A549 (cell line): ENCODE measurements around the gene FBXL13.

Source experiments
- POLR2A ChIP-seq: IDR thresholded peaks from 2 replicates; pipeline ENCODE4 v1.6.1; 2012; ENCODE audit warnings: mild to moderate bottlenecking, low read length
- TF ChIP-seq, protein P1 (sequence below): fragments of >200 bp; sonication (Bioruptor Twin); formaldehyde crosslinking; IDR thresholded peaks from 3 replicates; pipeline ENCODE4 v1.5.1; 2016
- TF ChIP-seq, protein P2 (sequence below): fragments of 200-600 bp; sonication (generic); IDR thresholded peaks from 2 replicates; pipeline ENCODE4 v1.6.1; 2016; ENCODE audit warnings: antibody characterized with exemption, mild to moderate bottlenecking, moderate library complexity
- TF ChIP-seq, protein P3 (sequence below): fragments of 450-650 bp; IDR thresholded peaks from 2 replicates; pipeline ENCODE4 v1.6.1; 2014; ENCODE audit warnings: antibody characterized with exemption

DNA sequence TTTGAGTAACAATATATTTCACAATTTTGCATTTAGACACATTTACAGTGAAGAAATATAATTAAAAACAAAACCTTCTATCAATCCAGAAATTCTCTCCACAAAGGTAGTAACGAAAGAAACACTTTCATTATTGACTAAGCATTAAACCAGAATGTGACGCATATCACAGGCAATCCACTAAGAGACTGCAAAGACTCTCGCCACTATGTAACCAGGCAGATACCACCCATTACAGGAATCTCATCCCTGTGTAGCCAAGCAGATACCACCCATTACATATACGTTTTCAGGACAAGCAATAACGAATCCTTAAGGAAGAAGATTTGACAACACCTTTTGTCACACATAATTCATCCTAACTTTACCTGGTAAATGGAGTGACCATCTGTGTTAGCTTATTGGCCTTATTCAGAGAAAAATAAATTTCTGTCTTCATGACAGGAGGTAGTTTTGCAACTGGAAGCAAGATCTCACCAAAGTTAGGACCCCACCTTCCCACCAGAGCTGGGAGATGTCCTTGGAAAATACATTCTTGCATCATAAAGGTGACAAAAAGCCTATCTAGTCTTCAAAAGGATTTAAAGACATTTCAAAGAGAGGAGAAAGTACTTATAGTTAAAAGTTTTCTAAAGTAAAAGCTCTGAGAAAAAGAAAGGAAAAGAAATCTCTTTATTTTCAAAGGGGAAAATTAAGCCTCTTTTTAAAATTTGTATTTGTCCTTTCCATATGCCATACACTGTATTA is 131.0 kb downstream of the FBXL13 start:
- TF ChIP-seq POLR2A = no peak
- TF ChIP-seq, protein P1, sequence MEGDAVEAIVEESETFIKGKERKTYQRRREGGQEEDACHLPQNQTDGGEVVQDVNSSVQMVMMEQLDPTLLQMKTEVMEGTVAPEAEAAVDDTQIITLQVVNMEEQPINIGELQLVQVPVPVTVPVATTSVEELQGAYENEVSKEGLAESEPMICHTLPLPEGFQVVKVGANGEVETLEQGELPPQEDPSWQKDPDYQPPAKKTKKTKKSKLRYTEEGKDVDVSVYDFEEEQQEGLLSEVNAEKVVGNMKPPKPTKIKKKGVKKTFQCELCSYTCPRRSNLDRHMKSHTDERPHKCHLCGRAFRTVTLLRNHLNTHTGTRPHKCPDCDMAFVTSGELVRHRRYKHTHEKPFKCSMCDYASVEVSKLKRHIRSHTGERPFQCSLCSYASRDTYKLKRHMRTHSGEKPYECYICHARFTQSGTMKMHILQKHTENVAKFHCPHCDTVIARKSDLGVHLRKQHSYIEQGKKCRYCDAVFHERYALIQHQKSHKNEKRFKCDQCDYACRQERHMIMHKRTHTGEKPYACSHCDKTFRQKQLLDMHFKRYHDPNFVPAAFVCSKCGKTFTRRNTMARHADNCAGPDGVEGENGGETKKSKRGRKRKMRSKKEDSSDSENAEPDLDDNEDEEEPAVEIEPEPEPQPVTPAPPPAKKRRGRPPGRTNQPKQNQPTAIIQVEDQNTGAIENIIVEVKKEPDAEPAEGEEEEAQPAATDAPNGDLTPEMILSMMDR = no peak
- TF ChIP-seq, protein P2, sequence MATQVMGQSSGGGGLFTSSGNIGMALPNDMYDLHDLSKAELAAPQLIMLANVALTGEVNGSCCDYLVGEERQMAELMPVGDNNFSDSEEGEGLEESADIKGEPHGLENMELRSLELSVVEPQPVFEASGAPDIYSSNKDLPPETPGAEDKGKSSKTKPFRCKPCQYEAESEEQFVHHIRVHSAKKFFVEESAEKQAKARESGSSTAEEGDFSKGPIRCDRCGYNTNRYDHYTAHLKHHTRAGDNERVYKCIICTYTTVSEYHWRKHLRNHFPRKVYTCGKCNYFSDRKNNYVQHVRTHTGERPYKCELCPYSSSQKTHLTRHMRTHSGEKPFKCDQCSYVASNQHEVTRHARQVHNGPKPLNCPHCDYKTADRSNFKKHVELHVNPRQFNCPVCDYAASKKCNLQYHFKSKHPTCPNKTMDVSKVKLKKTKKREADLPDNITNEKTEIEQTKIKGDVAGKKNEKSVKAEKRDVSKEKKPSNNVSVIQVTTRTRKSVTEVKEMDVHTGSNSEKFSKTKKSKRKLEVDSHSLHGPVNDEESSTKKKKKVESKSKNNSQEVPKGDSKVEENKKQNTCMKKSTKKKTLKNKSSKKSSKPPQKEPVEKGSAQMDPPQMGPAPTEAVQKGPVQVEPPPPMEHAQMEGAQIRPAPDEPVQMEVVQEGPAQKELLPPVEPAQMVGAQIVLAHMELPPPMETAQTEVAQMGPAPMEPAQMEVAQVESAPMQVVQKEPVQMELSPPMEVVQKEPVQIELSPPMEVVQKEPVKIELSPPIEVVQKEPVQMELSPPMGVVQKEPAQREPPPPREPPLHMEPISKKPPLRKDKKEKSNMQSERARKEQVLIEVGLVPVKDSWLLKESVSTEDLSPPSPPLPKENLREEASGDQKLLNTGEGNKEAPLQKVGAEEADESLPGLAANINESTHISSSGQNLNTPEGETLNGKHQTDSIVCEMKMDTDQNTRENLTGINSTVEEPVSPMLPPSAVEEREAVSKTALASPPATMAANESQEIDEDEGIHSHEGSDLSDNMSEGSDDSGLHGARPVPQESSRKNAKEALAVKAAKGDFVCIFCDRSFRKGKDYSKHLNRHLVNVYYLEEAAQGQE = no peak
- TF ChIP-seq, protein P3, sequence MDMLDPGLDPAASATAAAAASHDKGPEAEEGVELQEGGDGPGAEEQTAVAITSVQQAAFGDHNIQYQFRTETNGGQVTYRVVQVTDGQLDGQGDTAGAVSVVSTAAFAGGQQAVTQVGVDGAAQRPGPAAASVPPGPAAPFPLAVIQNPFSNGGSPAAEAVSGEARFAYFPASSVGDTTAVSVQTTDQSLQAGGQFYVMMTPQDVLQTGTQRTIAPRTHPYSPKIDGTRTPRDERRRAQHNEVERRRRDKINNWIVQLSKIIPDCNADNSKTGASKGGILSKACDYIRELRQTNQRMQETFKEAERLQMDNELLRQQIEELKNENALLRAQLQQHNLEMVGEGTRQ = no peak
